GM18507 (cell line): Measurements from ENCODE around the gene WDR4.
"Not testable (repeated sequence)": the region's sequence is repeated elsewhere in the genome, so short reads cannot be mapped to it uniquely, and the experiment has no call there.

Experiments used
- DNase-seq: peaks from one replicate; pipeline ENCODE4 v3.0.0; 2011; ENCODE audit warnings: low read depth; ENCODE audit not compliant: insufficient read length; ENCODE audit errors: extremely low spot score
- FAIRE-seq: peaks from 2 replicates; lab custom pipeline; 2011; peaks lifted over from hg19 to GRCh38; lab: Jason Lieb, UNC

The WDR4 gene, protein sequence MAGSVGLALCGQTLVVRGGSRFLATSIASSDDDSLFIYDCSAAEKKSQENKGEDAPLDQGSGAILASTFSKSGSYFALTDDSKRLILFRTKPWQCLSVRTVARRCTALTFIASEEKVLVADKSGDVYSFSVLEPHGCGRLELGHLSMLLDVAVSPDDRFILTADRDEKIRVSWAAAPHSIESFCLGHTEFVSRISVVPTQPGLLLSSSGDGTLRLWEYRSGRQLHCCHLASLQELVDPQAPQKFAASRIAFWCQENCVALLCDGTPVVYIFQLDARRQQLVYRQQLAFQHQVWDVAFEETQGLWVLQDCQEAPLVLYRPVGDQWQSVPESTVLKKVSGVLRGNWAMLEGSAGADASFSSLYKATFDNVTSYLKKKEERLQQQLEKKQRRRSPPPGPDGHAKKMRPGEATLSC

DNA sequence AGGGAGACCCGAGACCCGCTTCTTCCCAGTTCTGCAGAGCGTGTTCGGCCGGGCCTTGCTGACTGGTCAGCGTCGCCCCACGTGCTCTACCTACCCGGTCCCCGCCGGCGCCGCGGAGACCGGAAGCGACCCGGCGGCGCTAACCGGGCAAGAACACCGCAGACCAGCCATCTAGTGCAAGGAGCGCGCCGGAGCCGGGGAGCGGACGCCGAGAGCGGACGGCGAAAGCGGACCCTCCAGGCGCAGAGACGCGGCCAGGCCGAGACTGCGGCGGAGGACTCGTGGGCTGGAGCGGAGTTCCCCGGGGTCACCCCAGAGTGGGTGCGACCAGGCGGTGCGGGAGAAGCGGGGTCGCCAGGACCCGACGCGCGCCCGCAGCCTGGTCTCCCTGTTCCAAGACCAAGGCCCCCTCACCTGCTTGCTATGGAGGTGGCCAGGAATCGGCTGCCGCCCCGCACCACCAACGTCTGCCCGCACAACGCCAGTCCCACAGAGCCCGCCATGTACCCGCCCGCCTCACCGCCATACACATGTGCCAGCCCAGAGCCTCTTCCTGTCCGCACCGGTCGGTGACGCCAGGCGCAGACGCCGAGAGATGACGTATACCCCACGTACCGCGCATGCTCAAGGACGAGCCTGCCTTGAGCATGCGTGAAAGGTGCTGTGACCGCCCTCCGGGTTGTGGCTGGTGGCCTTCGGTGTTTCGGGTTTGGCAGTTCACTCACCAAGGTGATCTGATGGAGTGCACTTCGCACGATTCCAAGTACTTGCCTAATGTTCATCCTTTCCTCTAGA is at the start of gene WDR4:
WDR4 (minus strand) TSS at position 547 of the 795 bp plus-strand sequence; CDS start at position 503, 44 bp downstream.
- DNase-seq (peak; percentile 99), FAIRE-seq (peak; percentile 95)

DNA sequence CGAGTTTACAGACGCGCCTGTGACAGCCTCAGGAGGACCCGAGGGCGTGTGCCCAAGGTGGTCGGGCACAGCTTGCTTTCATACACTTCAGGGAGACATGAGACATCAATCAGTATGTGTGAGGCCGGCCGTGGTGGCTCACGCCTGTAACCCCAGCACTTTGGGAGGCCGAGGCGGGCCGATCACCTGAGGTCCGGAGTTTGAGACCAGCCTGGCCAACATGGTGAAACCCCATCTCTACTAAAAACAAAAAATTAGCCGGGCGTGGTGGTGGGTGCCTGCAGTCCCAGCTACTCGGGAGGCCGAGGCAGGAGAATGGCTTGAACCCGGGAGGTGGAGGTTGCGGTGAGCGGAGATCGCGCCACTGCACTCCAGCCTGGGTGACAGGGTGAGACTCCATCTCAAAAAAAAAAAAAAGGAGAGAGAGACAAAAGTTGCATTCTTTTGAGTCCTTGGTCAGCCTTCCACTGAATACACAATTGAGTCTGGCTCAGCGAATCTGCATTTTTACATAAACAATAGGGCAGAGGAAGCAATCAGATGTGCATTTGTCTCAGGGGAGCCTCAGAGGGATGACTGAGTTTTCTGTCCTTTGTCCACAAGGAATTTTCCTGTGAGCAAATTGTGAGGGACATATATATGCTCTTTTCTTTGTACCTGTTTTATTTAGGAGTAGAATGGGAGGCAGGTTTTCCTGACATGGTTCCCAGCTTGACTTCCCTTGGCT is 48.3 kb upstream of the WDR4 start:
- not testable (repeated sequence) for DNase-seq, FAIRE-seq

DNA sequence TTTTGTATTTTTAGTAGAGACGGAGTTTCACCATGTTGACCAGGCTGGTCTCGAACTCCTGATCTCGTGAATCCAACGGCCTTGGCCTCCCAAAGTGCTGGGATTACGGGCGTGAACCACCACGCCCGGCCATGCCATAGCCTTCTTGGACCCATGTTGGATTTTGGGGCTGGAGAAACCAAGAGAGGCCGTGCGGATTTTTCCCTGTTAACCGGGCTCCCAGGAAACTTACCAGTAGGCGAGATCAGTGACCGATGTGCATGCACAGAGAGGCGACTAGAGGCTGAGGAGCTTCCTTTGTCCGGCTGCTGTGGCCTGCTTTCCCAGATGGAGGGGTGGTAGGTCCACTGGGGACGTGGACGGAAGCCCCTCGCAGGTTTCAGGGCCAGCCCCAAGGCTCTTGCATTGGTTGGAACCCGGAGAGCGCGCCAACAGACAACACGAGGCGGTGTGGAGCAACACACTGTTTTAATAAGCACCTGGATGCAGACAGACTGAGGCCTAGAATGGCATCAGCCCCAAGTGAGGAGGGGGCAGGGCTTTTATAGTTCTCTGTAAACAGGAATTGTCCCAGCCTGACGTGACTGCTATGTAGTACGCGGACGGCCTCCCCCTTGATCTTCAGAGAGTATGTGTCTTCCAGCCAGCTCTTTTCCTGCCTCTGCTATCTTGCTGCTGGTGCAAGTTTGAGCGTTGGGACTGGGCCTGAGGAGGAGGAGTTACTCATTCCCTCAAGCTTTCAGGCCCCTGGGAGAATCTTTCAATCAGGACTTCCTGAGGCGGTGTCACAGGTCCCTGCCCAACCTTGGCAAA is 46.0 kb upstream of the WDR4 start, which contains the start of gene ERVH48-1:
ERVH48-1 (minus strand) TSS at position 517 of the 813 bp plus-strand sequence. CDS start 6,624 bp downstream, outside the sequence.
- FAIRE-seq (no peak), DNase-seq (no peak)

DNA sequence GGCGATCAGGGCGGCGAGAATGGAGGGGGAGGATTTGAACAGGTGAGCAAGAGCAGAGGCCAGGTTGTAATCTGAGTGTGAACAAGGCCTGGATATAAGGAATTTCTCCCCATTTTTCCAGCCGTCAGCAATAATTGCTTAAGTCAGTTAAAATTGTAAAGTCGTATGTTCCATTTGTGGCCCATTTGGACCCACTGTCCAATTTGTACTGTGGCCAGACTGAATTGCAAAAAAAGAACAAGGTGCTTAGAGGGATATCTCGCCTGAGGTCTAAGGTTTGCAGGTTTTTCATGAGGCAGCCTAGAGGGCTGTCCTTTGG is 45.1 kb upstream of the WDR4 start:
- DNase-seq, result no peak
- FAIRE-seq, result no peak

DNA sequence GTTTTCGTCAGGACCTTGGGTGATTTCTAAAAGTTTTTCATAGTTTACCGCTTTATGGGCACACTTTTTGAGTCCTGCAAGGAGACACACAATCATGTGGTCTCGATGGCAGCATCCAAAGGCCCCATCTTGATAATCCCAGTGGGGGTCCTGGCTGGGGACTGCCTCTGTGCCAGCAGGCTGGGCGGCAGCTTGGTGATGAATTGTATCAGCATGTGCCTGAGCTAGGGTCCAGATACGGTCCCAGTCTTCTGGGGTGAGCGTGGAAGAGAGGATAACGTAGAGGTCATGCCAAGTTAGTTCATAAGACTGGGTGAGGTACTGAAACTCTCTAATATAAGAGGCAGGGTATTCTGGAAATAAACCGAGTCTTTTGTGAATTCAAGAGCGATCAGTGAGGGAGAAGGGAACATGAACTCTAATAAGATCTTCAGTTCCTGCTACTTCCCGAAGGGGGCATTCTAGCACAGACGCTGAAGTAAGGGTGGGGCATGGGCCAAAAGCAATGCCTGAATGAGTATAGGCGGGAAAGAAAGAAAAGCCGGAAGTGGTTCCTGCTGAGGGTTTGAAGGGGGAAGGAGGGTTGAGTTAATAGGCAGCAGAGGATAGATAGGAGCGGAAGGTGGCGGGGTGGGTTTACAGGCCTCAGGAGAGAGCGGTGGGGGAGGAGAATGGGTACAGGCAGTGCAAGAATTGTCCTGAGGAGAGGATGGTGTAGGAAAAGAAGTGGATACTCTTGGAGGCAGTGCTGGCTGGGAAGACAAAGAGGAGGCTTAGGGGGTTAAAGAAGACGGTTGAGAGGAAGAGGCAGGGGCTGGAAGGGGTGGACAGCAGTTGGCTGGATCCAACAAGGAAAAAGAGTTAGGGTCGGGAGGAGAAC is 44.5 kb upstream of the WDR4 start:
- FAIRE-seq, result peak; percentile 94
- peak; percentile 74 for DNase-seq

DNA sequence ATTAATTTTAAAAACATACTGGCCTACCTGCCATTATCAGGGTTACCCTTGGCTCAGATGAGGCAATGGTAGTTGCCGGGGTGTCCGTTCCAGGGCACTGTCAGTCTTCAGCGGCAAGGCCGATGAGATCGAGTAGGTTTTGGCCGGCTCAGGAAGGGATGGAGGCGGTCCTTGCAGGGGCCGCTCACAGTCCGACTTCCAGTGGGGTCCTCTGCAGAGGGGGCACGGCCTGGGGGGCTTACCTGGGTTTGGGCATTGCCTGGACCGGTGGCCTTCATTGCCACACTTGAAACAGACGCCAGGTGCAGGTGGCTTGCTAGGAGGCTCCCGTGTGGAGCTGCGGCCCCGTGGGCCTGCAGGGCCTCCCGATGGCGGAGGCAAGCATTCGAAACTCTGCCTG is 43.6 kb upstream of the WDR4 start:
- no peak for DNase-seq
- no peak for FAIRE-seq

DNA sequence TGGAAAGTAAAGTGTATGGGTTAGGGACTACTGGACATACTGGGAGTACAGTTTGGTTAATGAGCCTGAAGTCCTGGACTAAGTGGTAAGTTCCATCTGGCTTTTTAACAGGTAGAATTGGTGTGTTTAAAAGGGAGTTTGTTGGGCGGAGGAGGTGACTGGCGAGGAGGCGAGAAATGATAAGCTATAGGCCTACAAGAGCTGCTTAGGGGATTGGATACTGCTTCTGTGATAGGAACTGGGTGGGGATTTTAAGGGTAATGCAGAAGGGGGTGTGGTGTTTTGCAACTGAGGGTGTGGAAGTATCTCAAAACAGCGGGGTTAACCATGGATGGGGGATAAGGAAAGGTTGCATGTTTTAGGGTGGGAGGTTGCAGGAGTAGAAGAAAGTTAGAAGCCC is 42.6 kb upstream of the WDR4 start:
- no peak for FAIRE-seq
- no peak for DNase-seq

DNA sequence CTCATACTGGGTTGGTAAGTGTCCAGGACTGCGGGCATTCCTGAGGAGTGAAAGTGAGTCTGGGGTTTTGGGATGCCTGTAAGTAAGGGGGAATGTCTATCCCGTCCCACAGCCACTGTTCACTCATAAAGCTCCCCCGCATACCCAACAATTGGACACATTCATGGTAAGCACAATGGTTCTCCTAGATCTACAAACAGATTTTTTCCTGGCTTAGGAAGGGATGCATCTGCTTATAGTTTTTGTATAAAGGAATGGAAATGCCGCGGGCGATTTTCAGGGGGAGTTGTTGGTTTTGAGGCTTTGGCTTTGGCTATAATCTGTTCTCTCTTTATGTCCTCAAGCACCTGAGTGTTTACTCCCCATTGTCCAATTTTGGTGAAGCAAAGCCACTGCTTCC is 39.0 kb upstream of the WDR4 start:
- no peak for FAIRE-seq
- no peak for DNase-seq

DNA sequence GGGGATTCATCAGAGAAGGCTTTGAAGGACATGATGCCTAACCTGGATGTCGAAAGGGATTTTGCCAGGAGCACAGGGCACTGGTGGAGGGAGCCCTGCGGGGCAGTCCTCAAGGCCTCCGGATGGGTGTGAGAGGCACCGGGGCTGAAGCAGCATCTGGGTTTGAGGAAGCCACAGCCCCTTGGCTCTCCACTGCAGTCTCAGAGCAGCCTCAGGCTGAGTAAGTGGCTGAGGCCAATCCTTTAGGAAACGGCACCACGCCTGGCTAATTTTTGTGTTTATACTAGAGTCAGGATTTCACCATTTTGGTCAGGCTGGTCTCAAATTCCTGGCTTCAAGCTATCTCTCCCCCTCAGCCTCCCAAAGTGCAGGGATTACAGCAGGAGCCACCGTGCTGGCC is 34.1 kb upstream of the WDR4 start:
- no peak for DNase-seq
- no peak for FAIRE-seq

DNA sequence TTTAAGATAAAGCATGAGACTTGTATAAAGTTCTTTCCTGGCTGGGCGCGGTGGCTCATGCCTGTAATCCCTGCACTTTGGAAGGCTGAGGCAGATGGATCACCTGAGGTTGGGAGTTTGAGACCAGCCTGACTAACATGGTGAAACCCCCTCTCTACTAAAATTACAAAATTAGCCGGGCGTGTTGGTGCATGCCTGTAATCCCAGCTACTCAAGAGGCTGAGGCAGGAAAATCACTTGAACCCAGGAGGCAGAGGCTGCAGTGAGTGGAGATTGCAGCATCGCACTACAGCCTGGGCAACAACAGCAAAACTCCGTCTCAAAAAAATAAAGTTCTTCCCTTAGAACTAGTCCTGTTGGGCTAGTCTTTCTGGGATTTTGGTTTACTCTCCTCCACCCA is 32.6 kb upstream of the WDR4 start:
- DNase-seq, FAIRE-seq: not testable (repeated sequence)

DNA sequence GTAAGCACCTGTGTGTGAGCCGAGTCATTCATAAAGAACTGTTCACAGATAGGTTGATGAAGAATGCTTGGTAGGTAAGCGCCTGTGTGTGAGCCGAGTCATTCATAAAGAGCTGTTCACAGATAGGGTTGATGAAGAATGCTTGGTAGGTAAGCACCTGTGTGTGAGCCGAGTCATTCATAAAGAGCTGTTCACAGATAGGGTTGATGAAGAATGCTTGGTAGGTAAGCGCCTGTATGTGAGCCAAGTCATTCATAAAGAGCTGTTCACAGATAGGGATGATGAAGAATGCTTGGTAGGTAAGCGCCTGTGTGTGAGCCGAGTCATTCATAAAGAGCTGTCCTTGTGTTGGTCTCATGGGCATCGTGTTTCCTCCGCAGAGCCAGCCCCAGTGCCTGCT is 29.1 kb upstream of the WDR4 start:
- FAIRE-seq, result not testable (repeated sequence)

DNA sequence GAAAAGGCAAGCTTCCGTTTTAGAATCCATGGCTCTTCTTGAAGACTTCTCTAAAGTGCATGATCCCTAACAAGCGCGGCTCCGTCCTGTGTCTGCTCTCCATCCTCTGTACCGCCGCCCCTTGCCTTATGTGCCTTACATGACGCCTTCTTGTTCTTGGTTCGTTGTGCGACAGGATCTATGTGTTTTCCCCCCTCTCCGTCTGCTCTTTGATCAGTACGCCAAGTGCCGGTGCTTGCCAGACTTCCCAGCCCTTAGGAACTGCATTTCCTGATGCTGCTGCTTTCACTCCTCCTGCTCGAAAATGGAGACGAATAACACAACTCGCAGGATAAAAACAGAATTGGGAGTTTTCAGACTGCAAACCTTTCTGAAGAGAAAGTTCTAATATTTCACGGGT is 26.9 kb upstream of the WDR4 start:
- DNase-seq (no peak), FAIRE-seq (no peak)

More for the DNA sequence above, 29.1 kb upstream of the WDR4 start:
- DNase-seq, result not testable (repeated sequence)

DNA sequence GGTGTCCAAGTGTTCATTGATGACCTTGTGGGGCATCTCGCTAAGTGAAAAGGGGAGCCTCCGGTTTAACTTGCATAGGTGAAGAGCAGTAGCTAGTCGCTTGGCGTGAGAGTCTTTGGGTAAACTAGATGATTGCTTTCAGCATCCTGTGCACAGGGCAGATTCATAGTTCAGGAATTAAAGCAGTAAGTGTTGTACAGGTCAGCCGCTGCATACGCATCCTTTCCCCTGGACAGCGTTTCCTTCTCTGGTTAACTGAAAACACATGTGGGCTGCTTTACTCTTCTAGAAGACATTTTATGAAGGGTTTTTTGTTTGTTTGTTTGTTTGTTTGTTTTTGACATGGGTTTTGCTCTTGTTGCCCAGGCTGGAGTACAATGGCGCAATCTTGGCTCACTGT is 25.9 kb upstream of the WDR4 start:
- DNase-seq, result no peak
- FAIRE-seq, result no peak

DNA sequence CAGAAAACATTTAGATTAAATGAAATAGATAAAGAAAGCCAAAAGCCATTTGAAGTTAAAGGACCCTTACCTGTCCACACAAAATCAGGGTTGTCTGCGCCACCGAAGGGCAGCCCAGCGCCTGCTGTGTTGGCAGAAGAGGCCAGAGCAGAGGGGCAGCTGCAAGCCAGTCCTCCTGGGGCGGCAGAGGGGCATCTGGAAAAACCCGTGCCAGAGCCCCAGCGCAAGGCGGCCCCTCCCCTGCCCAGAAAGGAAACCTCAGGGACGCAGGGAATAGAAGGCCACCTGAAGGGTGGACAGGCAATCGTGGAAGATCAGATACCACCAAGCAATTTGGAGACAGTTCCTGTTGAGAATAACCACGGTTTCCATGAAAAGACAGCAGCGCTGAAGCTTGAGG is 24.5 kb upstream of the WDR4 start:
- FAIRE-seq (no peak), DNase-seq (no peak)

DNA sequence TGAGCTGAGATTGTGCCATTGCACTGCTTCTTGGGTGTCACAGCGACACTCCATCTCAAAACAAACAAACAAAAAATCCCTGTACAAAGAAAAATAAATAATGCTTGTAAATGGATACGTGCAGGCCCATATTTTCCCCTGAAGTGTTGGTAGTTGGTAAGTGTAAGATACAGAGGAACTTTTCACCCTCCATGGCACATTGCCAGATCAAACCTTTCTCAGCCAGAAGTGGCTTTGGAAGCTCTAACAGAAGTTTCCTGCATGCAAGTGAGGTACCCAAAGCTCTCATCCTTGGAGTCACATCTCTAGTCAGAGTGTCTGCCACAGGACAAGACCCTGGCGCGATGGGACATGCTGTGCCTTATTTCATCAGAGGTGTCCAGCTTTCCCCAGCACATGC is 21.1 kb upstream of the WDR4 start:
- FAIRE-seq, result no peak
- no peak for DNase-seq

DNA sequence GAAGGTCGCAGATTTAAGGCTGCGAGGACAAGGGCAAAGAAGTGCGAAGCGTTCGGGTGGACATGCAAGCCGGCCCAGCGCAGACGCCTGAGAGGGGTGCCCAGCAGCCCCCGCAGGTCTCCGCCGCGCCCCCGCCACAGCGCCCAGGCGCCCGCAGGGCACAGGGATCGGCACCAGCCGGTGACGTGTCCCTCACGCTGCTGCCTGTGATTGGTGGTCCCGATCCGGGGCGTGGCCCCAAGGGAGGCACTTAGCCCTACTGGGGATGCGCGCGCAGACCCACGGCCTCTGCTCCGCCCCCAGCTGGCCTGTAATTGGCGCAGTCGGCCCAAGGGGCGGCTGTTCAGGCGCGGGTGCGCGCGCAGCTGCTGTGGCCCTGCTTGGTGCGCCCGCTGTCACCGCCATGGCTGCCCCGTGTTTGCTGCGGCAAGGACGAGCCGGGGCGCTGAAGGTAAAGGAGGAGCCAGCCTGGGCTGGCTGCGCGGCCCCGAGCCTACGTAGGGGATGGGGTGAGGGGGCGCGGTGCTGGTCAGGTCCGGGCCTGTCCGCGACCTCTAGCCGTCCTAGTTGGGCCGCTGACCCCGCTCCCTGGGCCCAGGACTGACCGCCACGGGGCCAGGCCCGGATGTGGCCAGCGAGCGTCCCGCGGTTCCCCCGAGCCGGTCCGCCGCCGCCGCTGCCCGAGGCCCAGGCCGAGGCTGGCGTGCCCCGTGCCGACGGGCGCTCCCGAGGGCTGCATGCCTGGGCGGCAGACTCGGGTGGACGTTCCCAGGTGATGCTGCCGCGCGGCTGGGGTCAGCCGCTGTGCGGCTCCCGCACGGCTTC is 13.8 kb upstream of the WDR4 start, which contains the start of gene NDUFV3:
NDUFV3 (plus strand) TSS at position 379 of the 825 bp plus-strand sequence; CDS start at position 404, 25 bp downstream.
- DNase-seq (peak; percentile 98), FAIRE-seq (peak; percentile 98)

DNA sequence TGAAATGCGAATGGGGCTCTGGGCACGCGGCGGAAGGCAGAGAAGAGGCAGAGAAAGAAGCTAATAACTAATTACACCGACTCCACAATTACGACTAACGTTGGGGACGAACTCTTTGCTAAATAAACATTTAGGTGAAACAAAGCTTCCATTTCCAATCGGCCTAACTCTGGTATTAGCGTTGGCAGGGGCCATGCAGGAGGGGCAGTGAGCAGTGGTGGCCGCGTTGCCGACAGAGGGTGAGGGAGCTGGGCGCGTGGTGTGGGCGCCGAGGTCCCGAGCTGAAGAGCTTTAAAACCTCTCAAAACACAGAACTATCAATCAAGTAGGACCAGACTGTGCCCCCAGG is 13.2 kb upstream of the WDR4 start:
- DNase-seq (no peak), FAIRE-seq (no peak)

DNA sequence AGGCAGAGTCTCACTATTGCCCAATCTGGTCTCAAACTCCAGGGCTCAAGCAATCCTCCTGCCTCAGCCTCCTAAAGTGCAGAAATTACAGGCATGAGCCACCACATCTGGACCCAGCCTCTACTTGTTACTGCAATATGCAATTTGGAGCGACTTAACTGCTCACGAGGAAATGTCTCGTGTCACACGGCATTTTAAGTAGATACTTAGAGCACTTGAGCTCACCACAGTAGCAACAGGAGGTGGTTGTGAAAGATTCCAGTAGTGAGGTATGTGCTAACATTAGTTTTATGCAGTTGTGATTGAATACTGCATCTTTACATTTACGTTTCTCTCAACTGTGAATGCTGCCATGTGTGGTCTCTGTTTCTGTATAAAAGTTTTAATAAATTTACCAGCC is 8.0 kb upstream of the WDR4 start:
- FAIRE-seq (no peak), DNase-seq (no peak)
